ENCODE results near the gene HHIPL2.
A peak's percentile ranks its signal among the peaks of the same experiment; 100 is the strongest.
"Not testable (repeated sequence)": the region's sequence is repeated elsewhere in the genome, so short reads cannot be mapped to it uniquely, and the experiment has no call there.

HHIPL2 gene

GRCh38 chr1:222525951-222526350 is 22.0 kb downstream of the HHIPL2 start:
- TF ChIP-seq CTCF (IDR thresholded peaks at IDR 0.05; ENCODE audit: low read depth, low read length, missing control alignments) = no peak
- DNase-seq (ENCODE audit: low read depth) = no peak
- no peak overlapping the region for H3K4me3 ChIP-seq (ENCODE audit: low read depth, low read length)

- DNase-seq (ENCODE audit: low read depth) = no peak
- TF ChIP-seq CTCF (IDR thresholded peaks at IDR 0.05; ENCODE audit: low read depth, low read length, missing control alignments) = no peak
- no peak overlapping the region for H3K4me3 ChIP-seq (ENCODE audit: low read depth, low read length)
Observed at GRCh38 chr1:222523852-222524251, 24.1 kb downstream of the HHIPL2 start.

- no peak for TF ChIP-seq CTCF (IDR thresholded peaks at IDR 0.05; ENCODE audit: low read depth, low read length, missing control alignments)
- no peak for DNase-seq (ENCODE audit: low read depth)
- no peak overlapping the region for H3K4me3 ChIP-seq (ENCODE audit: low read depth, low read length)
Observed at GRCh38 chr1:222522105-222522915, 25.6 kb downstream of the HHIPL2 start.

- H3K4me3 ChIP-seq (ENCODE audit: low read depth, low read length) = no peak overlapping the region
- no peak for DNase-seq (ENCODE audit: low read depth)
- TF ChIP-seq CTCF (IDR thresholded peaks at IDR 0.05; ENCODE audit: low read depth, low read length, missing control alignments) = no peak
Observed at GRCh38 chr1:222521299-222522104, 26.4 kb downstream of the HHIPL2 start.

- DNase-seq (ENCODE audit: low read depth); H3K4me3 ChIP-seq (ENCODE audit: low read depth, low read length): not testable (repeated sequence)
Observed at GRCh38 chr1:222489496-222489895, 58.4 kb downstream of the HHIPL2 start.

- not testable (repeated sequence) for DNase-seq (ENCODE audit: low read depth)
Observed at GRCh38 chr1:222487774-222488173, 60.1 kb downstream of the HHIPL2 start.

GRCh38 chr1:222484005-222484404 is 63.9 kb downstream of the HHIPL2 start:
- H3K4me3 ChIP-seq (ENCODE audit: low read depth, low read length); DNase-seq (ENCODE audit: low read depth): not testable (repeated sequence)

More at GRCh38 chr1:222487774-222488173, 60.1 kb downstream of the HHIPL2 start:
- not testable (repeated sequence) for H3K4me3 ChIP-seq (ENCODE audit: low read depth, low read length)

- not testable (repeated sequence) for H3K4me3 ChIP-seq (ENCODE audit: low read depth, low read length); DNase-seq (ENCODE audit: low read depth)
Observed at GRCh38 chr1:222479567-222479966, 68.3 kb downstream of the HHIPL2 start.

- not testable (repeated sequence) for DNase-seq (ENCODE audit: low read depth); H3K4me3 ChIP-seq (ENCODE audit: low read depth, low read length)
- peak; percentile 21 for TF ChIP-seq CTCF (IDR thresholded peaks at IDR 0.05; ENCODE audit: low read depth, low read length, missing control alignments)
Observed at GRCh38 chr1:222476436-222476835, 71.5 kb downstream of the HHIPL2 start.

GRCh38 chr1:222473717-222474116 is 74.2 kb downstream of the HHIPL2 start:
- H3K4me3 ChIP-seq (ENCODE audit: low read depth, low read length); DNase-seq (ENCODE audit: low read depth): not testable (repeated sequence)

- H3K4me3 ChIP-seq (ENCODE audit: low read depth, low read length) = not testable (repeated sequence)
Observed at GRCh38 chr1:222472776-222473540, 74.9 kb downstream of the HHIPL2 start.

More at GRCh38 chr1:222472776-222473540, 74.9 kb downstream of the HHIPL2 start:
- DNase-seq (ENCODE audit: low read depth) = not testable (repeated sequence)
